Measurements from ENCODE around the gene SEMA3A.
"Not testable (repeated sequence)": the region's sequence is repeated elsewhere in the genome, so short reads cannot be mapped to it uniquely, and the experiment has no call there.

SEMA3A gene

GRCh38 chr7:84060760-84061261, 133.8 kb downstream of the SEMA3A start:
- TF ChIP-seq, protein P1, sequence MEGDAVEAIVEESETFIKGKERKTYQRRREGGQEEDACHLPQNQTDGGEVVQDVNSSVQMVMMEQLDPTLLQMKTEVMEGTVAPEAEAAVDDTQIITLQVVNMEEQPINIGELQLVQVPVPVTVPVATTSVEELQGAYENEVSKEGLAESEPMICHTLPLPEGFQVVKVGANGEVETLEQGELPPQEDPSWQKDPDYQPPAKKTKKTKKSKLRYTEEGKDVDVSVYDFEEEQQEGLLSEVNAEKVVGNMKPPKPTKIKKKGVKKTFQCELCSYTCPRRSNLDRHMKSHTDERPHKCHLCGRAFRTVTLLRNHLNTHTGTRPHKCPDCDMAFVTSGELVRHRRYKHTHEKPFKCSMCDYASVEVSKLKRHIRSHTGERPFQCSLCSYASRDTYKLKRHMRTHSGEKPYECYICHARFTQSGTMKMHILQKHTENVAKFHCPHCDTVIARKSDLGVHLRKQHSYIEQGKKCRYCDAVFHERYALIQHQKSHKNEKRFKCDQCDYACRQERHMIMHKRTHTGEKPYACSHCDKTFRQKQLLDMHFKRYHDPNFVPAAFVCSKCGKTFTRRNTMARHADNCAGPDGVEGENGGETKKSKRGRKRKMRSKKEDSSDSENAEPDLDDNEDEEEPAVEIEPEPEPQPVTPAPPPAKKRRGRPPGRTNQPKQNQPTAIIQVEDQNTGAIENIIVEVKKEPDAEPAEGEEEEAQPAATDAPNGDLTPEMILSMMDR (conservative IDR thresholded peaks at IDR 0.05; ENCODE audit: low read length) = no peak
- no peak overlapping the region for H3K4me3 ChIP-seq (ENCODE audit: low read length)

DNA sequence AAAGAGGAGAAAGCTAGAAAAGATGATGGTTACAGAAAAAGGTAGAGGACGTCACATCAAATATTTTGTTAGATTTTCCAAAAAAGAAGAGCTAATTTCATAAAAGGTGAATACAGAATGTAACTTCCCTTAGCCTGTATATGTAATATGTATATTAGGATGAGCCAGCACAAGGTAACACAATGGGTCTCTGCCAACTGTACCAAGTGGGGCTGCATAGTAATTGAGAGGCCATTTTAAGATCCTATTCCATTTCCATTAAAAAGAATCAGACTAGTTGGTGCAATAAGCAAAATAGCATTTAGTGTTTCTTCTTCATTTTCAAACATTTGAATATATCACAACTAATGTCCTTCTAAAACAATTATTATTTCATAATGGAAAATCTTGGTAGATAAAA, 134.6 kb downstream of the SEMA3A start:
- no peak overlapping the region for H3K4me3 ChIP-seq (ENCODE audit: low read length)
- TF ChIP-seq, protein P1 (conservative IDR thresholded peaks at IDR 0.05; ENCODE audit: low read length) = no peak
- no peak for DNase-seq (ENCODE audit: low read depth)

More at GRCh38 chr7:84060760-84061261, 133.8 kb downstream of the SEMA3A start:
- DNase-seq (ENCODE audit: low read depth) = no peak

- TF ChIP-seq, protein P1 (conservative IDR thresholded peaks at IDR 0.05; ENCODE audit: low read length) = no peak
- DNase-seq (ENCODE audit: low read depth) = no peak
- no peak overlapping the region for H3K4me3 ChIP-seq (ENCODE audit: low read length)
Observed at GRCh38 chr7:84058311-84059076, 136.1 kb downstream of the SEMA3A start.

- TF ChIP-seq, protein P1 (conservative IDR thresholded peaks at IDR 0.05; ENCODE audit: low read length) = no peak
- DNase-seq (ENCODE audit: low read depth) = no peak
- no peak overlapping the region for H3K4me3 ChIP-seq (ENCODE audit: low read length)
Observed at GRCh38 chr7:84057576-84057975, 137.0 kb downstream of the SEMA3A start.

GRCh38 chr7:84055904-84056605, 138.5 kb downstream of the SEMA3A start:
- TF ChIP-seq, protein P1 (conservative IDR thresholded peaks at IDR 0.05; ENCODE audit: low read length) = no peak
- no peak for DNase-seq (ENCODE audit: low read depth)
- H3K4me3 ChIP-seq (ENCODE audit: low read length) = no peak overlapping the region

GRCh38 chr7:84055199-84055598, 139.4 kb downstream of the SEMA3A start:
- DNase-seq (ENCODE audit: low read depth); H3K4me3 ChIP-seq (ENCODE audit: low read length): not testable (repeated sequence)

- TF ChIP-seq, protein P1 (conservative IDR thresholded peaks at IDR 0.05; ENCODE audit: low read length) = no peak
- DNase-seq (ENCODE audit: low read depth) = no peak
- H3K4me3 ChIP-seq (ENCODE audit: low read length) = no peak overlapping the region
Observed at GRCh38 chr7:84049071-84049836, 145.3 kb downstream of the SEMA3A start.
